Suppressor macrophage treated with lipopolysaccharide for 4 hours (primary cell): ENCODE results near the gene IQSEC1.

Experiments
- DNase-seq: peaks from one replicate; pipeline ENCODE4 v3.0.0-alpha.2; 2020

Gene IQSEC1

GRCh38 chr3:12981306-12982275 is 91.6 kb downstream of the IQSEC1 start:
- no peak for DNase-seq

GRCh38 chr3:12980596-12981290 is 92.5 kb downstream of the IQSEC1 start:
- no peak for DNase-seq

GRCh38 chr3:12979947-12980487 is 93.2 kb downstream of the IQSEC1 start:
- no peak for DNase-seq

- no peak for DNase-seq
Observed at GRCh38 chr3:12979151-12979946, 93.9 kb downstream of the IQSEC1 start.

GRCh38 chr3:12978682-12979081 is 94.5 kb downstream of the IQSEC1 start:
- DNase-seq: no peak

GRCh38 chr3:12977117-12977808 is 96.0 kb downstream of the IQSEC1 start:
- no peak for DNase-seq

- DNase-seq: no peak
Observed at GRCh38 chr3:12975748-12976522, 97.3 kb downstream of the IQSEC1 start.

- DNase-seq: no peak
Observed at GRCh38 chr3:12974819-12975218, 98.4 kb downstream of the IQSEC1 start.

- DNase-seq: no peak
Observed at GRCh38 chr3:12974334-12974733, 98.9 kb downstream of the IQSEC1 start.

GRCh38 chr3:12973827-12974226 is 99.4 kb downstream of the IQSEC1 start:
- DNase-seq: no peak

GRCh38 chr3:12972781-12973702 is 100.2 kb downstream of the IQSEC1 start:
- DNase-seq: no peak

- DNase-seq: no peak
Observed at GRCh38 chr3:12972043-12972442, 101.2 kb downstream of the IQSEC1 start.

GRCh38 chr3:12970684-12971083 is 102.5 kb downstream of the IQSEC1 start:
- no peak for DNase-seq

- DNase-seq: no peak
Observed at GRCh38 chr3:12969486-12969885, 103.7 kb downstream of the IQSEC1 start.

GRCh38 chr3:12968541-12968940 is 104.7 kb downstream of the IQSEC1 start:
- DNase-seq: no peak

- peak; percentile 94 for DNase-seq
Observed at GRCh38 chr3:12967606-12968351, 105.5 kb downstream of the IQSEC1 start.

GRCh38 chr3:12966847-12967605 is 106.2 kb downstream of the IQSEC1 start:
- DNase-seq: no peak

GRCh38 chr3:12965999-12966846 is 107.0 kb downstream of the IQSEC1 start:
- no peak for DNase-seq
